Activated CD4-positive, alpha-beta T cell treated with anti-CD3 and anti-CD28 coated beads, Interleukin-2, amount 50 U/mL, for 4 hours (primary cell): ENCODE data around the gene NXN.

Source experiments
- DNase-seq, 2 experiments: peaks; one replicate each; pipeline ENCODE4 v3.0.0-alpha.2; 2020

The NXN gene

DNA sequence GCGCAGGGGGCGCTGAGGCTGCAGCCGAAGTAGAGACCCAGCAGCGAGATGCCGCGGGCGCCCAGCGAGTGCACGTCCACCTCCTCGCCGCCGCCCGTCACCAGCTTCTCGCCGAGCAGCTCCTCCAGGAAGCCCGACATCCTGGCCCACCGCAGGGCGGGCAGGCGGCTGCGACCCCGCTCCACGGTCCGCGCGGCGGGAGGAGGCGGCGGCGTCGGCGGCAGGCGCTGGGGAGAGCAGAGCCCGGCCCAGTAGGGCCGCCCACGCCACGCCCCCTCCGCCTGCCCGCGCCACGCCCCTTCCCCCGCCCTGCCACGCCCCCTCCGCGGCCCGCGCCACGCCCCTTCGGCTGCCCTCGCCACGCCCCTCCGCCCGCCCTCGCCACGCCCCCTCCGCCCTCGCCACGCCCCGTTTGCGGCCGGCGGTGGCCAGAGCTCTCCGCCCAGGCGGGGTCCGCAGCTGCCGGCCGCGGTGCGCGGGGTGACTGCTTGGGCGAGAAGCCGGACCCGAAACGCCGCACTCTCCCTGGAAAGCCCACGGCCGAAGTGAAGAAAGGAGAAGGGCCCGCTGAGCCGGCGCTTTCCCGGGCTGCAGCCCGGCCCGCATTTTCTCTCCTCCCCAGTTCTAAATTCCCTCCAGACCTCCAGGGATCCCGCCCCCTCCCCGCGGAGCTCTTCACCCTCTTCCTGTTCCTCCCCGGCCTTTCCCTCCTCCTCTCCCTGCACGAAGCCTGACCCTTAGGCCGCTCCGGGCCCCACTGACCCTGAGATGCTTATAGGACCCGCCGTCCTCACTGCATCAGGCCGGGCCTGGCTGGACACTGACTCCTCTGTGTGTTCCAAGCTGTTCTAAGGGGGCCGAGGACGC is at the start of gene NXN:
Gene NXN (minus strand): TSS at position 238 of the 867 bp plus-strand sequence.
- DNase-seq, result peak; percentile 85 to 87

DNA sequence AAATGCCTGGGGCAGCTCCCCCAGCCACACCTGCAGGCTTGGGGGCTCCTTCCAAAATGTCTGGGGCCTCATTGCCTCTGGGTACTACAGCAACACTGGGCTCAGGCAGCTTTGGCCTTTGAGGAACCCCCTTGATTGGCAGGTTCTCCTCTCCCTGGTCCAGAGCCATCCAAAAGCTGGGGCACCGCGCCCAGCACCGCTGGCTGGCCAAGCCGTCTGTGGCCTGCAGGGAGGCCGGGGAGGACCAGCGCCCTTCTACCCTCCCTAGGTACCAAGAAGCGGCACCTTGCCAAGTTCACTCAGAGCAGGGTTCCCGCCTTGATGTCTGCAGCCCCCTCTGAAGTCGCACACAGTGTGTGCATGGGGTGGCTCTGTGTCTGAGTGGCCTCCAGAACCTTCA is 47.5 kb upstream of the NXN start:
- DNase-seq, result no peak

DNA sequence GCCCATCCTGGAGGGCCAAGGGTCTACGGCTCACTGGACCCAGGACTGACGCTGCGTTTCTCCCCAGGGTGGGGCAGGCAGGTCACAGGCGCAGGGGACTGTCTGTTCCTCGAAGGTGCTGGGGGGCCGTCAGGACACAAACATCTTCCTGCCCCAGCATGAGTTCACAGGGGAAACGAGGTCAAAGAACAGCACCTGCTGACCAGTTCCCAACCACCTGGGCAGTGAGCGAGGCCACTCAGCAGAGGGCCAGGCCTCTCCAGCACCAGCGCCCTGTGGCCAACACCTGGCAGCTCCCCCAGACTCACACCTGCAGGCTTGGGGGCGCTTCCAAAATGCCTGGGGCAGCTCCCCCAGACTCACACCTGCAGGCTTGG is 47.0 kb upstream of the NXN start:
- DNase-seq, result no peak

DNA sequence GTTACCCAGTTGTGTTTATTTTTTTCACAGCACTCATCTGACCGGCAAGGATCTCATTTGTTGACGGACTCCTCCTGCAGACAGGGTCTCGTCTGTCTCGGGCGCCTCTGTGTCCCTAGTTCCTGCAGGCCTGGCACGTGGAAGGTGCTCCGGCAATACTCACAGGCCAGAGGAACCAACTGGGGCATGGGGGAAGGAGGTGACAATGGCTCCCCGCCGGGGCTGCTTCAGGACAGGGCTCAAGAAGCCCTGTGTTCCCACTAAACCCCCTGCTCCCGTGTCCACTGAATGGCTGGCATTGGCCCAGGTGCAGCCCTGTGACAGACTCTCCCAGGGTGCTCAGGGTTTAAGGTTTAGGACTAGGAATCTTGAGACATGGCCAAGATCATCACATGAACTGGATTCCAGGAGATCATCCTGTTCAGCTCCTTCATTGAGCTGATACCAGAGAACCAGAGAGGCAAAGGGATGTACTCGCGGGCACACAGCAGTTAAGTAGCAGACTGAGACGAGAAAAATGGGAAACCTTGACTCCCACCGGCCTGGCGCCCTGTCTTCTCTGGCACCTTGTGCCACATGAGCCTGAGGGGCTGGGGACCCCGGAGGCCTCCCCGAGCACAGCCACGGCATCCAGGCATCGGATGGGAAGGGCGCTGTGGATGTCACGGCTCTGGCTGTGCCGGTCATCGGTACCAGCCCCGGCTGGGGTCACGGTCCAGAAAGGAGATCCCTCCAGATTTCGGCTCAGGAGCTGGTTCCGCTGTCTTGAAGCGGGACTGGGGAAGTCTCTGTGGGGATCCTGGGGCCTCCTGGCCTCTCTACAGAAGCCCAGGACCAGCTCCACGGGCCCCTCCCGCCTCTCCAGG is 46.4 kb upstream of the NXN start:
- DNase-seq, result no peak

DNA sequence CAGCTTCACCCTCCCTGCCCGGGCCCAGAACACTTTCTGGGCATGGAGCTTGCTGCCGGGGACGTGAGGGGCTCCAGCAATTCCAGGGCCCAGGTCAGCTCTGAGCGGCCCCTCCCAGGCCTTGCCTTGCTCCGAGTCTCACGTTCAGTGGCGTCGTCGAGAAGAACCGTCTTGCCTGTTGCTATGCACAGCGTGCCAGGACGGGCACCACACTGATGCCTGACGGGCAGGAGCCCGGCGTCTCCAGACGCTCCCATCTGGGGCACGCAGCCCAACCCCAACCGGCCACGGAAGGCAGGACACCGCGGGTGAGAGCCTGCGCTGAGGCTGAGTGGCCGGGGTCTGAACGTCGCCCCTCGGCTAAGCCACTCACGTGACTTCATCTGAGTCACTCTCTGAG is 44.5 kb upstream of the NXN start:
- no peak for DNase-seq

DNA sequence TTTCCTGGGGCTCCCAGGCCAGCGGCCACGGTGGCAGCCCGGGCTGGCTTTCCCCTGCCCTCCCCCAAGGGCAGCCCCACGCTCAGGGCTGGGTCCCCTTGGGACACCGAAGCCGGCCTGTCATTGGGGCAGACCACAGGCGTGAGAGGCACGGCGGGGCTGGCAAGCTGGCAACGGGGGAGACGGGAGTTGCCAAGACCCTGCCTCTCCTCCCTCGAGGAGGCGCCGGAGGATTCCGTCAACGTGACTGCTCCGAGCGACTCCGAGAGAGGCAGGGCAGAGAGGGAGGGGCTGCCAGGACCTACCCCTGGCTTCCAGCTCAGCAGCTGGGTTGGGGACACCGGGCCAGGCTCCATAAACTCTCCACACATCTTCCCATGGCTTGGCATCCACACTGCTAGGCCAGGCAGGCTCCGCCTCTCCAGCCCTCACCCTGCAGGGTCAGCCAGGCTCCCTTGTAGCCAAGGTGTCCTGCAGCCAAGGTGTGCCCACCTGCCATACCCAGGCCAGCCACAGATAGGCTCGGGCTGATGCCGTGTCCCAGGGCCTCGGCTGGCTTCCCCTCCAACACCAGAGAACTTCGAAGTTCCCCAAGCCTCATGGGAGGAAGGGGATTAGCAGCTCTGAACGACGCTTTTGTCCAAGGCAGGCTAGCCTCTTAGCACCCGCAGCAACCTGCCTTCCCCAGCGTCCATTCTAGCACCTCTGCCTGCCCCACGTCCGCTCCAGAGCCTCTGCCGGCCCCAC is 42.9 kb upstream of the NXN start:
- no peak for DNase-seq

DNA sequence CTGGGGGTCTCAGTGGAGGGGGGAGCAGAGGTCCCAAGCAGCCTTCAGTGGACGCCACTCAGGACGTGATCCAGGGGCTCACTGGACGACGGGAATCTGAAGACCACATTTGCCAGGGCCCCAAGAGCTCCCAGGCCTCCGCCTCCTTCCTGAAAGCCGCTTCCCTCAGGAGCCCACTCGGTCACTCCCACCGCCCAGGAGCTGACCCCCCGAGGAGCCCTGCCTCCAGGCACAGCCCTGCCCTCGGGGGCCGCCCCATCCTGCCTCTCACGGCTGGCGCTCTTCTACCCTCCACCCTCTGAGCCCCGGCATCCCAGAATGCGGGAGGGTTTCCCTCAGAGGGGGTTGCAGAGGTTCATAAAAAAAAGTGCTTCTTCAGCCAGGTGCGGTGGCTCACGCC is 41.6 kb upstream of the NXN start:
- DNase-seq, result no peak

DNA sequence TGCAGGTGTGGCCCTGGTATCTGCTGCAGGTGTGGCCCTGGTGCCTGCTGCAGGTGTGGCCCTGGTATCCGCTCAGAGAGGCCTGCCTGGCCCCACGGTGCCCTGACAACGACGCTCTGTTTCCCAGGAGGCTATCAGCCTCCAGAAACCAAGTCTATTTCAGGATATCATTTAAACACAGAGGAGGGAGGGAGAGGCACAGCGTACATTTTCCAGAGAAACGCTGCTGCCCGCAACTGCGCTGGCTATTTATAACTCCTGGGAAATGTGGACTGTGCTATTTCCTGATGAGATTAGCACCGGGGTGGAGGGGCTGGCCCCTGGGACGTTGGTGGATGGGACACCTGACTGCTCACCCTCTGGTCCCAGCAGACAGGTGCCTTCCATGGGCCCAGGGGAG is 39.9 kb upstream of the NXN start:
- no peak for DNase-seq

DNA sequence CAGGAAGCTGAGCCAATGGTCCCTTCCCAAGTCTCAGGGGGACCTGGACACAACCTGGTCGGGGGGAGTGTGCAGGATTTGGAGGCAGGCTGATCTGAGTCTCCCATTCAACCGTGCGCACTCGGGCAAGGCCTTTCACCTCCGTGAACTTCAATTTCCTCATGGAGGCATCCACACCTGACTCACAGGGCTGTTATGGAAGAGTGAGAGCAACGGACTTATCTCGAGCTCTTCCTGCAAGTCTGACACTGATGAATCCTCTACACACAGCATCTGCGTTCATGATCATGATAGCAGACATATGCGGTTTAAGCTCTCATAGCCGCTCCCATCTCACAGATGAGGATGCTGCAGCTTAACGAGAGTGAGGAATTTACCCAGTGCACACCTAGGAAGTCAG is 39.0 kb upstream of the NXN start:
- DNase-seq, result no peak

DNA sequence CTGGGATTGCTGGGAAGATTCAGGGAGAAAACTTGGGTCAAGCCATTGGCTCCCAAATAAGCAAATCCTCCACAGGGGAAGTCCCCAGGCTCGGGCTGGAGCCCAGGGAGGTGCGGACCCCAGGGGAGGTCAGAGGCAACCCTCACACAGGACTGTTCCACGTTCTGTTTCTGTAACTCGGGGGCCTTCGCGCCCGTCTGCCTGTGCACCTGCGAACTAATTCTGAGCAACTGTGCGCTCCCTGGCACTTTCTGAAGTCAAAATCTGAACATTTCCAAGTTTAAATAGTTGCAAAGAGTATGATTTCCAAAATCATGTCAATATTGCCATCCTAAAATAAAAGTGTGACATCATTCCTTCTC is 34.1 kb upstream of the NXN start:
- no peak for DNase-seq

DNA sequence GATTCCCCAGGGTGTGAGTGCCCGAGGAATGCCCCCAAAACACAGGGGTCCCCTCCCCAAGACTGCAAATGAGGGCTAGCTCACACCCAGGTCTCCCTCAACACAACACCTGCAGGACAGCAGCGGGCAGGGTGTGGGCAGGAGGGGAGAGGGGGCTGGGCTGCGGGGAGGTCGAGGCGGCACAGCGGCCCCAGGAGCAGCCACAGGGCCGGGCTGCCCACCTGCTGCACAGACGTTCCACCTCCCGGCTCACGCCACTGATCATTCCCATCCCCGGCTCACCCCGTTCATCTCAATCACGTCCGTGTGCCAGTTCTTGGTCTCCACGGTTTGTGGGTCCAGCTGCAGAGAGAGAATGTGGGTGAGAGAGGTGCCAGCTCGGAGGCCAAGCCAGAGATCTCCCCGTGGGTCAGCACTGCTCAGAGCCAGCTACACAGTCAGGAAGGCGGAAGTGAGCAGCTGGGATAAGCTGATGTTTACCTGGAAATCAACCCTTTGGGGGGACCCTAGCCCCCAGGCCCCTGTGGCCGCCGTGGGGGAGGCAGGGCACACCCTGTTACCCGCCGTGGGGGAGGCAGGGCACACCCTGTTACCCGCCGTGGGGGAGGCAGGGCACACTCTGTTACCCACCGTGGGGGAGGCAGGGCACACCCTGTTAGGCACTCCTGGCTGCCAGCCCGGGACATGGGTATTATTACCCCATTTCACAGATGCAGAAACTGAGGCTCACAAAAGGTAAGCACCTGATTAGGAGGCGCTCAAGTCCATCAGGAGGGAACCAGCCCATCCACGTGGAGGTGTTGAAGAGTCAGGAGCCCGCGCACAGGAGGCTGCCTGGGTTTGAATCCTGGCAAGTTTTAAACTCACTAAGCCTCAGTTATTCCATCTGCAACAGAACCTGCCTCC is 33.5 kb upstream of the NXN start:
- no peak for DNase-seq

DNA sequence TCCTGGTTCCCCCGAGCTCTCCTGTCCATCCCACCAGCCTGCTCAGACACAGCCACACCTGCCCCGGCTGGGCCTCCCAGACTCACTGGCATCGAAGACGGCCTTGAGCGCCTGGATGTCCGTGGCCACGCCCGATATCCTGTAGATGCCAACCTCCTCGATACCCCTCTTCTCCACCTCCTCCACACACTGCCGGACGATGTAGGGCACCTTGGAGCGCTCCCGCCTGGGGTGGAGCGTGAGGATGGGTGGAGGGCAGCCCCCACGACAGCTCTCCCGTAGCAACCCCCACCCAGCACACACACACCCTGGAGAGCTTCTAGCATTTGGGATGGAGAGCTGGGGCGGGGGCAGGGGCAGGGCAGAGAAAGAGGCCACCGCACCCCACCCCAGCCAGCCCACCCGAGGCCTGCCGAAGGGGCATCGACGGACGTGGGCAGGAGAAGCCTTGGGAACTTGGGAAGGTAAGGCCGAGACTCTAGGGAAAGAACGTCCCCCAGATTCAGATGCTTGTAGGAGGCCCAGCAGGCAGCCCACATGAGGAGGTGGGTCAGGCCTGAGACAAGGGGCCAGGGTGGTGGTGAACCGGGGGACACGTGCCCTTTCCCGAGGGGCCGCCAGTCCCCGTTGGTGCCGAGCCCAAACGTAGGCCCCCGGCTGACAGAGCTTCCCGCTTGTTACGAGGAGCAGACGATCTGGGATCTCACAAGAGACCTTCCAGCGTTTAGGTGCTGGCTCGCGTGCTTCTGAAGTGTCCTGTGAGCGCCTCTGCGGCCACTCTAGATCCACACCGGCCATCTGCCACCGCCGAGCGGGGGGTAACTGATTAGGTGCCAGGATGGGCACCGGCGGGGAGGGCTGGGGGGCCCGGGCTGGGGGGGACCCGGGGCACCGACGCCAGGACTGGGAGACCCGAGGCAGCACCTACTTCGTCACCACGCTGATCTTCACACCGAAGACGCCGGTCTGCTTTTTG is 32.5 kb upstream of the NXN start:
- no peak for DNase-seq

DNA sequence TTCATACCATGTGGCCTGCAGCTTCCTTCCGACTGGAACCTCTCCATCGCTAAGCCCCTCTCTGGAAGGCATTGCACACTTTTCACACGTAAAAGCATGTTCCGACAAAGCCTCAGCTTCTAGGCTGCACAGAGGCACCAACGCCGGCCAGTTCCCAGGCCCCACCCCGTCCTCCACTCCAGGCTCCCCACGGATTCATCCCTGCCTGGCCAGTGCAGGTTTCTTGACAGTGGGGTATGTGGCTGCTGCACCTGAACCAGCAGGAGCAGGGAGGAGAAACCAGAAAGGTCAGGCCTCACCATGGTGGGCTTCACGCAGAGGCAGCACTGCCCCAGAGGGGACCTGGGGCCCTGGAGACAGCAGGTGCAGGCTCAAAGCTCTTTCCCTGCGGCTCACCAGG is 31.6 kb upstream of the NXN start:
- no peak for DNase-seq

DNA sequence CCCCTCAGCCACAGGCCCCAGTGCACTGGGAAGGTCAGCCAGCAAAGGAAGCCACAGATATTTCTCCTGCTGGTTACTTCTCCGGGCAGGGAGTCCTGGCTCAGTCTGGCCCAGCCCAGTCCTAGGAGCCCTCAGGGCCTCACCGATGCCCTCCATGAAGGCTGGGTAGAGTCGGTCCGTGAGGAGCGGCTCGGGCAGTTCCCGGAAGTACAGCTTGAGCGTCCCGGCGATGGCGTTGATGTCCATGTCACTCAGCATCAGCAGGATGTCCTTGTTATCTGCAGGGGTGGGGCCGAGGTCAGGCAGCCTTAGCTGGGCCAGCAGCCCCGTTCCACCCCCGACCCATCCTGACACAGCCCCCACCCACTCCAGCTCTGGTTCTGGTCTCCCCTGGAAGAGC is 31.0 kb upstream of the NXN start:
- DNase-seq, result no peak

DNA sequence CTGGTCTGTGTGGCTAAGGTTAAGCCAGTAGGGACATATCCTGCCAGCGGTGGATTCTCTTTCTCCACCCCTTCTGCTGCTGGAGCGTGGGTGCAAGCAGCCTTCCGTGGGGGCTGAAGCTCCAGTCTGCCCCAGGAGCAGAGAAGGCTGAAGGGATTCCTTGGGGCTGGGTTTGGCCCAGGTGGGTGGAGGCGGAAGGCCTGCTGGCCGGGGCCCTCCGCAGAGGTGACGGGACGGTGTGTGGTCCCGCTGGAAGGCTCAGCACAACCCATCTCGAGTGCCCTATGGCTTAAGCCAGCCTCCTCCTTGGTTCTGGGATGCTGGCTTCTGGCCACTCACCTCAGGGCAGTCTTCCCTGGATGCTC is 30.5 kb upstream of the NXN start:
- no peak for DNase-seq

DNA sequence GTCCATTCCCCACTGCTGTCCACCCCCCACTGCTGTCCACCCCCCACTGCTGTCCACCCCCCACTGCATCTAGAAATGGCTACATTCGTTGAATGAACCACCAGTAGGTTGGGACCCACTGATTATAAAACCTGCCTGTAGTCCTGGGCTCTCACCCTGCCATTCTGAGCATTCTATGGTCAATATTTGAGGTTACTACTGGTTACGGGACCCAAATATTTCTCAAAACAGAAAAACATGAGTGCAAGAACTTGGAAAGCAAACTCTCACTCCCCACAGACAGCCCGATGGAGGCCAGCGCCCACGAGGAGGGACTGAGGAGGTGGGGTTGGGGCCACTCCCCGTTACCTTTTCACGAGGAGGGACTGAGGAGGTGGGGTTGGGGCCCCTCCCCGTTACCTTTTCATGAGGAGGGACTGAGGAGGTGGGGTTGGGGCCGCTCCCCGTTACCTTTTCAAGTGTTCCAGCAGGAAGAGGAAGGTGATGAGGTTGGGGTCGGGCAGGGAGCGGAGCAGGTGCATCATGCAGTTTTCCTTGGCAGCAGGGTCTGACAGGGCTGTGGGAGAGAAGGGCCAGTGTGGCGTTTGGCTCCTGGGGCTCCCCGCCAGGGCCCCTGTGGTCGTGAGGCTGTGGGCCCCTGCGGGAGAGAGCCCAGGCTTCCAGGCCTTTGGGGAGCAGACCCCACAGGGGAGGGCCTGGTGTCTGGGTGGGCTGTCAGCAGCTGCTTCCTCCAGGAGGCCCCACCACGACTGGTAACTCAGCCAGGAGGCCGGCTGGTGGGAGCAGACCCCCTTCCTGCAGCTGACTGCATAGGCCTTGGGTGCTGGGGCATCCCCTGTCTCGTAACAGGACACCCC is 29.9 kb upstream of the NXN start:
- DNase-seq, result no peak

DNA sequence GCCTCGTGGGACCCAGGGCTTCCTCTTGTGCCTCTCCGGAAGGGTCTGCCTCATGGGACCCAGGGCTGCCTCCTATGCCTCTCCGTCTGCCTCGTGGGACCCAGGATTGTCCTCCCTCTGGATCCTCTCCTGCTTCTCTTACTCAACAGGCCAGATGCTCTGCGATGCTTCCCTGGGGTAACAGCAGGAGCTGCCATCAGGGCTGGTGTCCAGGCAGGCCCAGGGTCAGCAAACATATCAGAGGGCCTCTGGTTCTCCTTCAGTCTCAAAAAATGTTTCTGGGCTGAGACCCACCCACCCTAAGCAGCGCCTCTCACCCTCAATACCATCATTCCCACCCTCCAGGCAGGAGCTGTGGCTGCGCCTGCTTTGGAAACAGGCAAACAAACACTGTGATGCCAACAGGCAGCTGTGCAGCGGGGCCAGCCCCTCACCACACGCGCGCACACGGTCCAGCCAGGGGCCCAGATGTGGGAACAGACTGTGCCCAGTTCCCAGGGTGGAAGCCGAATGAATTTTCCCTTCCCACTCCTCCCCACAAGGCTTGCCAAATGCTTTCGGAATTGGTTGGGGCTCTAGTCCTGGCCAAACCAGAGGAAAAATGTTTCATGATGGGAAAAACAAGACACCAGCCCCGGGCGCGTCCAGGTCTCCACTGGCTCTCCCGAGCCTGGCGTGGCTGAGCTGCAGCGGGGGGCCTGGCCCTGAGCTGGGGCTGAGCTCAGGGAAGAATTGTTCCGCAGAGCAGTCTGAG is 28.6 kb upstream of the NXN start:
- no peak for DNase-seq

DNA sequence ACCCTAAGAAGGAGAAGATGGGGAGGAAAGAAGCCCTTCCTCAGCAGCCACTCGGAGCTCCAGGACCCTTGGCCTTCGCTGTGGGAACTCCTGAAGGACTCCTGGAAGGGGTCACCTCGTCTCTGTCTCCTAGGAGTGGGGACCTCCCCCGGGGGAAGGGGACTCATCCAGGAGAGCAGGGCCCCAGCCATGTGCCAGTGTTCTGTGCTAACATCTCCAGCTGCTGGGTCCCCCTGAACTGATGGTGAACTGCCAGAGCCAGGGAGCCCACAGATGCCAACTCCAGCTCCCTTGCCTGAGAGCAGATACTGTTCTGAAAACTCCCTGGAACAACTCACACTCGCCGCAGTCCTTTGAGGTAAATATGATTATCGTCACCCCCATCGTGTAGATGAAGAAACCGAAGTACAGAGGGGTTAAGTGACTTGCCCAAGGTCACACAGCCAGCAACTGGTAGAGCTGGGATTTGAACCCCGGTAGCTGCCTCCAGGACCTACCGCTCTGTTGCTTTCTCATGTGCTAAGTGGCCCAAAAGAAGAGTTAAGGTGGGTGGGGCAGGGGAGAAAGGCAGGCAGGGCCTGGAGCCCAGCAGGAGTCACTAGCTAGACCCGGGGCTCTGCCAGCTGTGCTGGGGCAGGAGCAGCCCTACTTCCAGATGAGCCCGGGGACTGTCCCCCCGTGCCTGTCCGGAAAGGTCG is 27.9 kb upstream of the NXN start:
- no peak for DNase-seq

DNA sequence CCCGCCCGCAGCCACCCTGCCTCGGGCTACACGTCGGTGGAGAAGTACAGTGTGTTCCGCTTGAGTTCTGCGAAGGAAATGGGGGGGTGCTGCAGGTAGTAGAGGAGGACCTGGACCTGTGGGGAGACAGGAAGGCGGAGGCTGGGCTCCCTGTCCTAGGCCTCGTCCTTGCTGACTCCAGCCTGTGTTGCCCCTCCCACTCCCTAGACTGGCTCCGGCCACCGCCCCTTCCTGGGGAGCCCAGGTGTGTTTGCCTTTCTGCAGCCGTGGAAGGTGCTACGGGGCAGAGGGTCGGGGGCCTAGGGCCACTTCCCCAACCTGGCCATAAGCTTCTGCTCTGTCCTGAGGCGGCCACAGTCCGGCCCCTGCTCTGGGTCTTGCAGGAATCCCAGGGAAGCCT is 26.5 kb upstream of the NXN start:
- no peak for DNase-seq
